ENCODE results near the gene VIPAS39.

- TF ChIP-seq, protein P1, sequence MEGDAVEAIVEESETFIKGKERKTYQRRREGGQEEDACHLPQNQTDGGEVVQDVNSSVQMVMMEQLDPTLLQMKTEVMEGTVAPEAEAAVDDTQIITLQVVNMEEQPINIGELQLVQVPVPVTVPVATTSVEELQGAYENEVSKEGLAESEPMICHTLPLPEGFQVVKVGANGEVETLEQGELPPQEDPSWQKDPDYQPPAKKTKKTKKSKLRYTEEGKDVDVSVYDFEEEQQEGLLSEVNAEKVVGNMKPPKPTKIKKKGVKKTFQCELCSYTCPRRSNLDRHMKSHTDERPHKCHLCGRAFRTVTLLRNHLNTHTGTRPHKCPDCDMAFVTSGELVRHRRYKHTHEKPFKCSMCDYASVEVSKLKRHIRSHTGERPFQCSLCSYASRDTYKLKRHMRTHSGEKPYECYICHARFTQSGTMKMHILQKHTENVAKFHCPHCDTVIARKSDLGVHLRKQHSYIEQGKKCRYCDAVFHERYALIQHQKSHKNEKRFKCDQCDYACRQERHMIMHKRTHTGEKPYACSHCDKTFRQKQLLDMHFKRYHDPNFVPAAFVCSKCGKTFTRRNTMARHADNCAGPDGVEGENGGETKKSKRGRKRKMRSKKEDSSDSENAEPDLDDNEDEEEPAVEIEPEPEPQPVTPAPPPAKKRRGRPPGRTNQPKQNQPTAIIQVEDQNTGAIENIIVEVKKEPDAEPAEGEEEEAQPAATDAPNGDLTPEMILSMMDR (IDR thresholded peaks at IDR 0.05), result no peak
- no peak for TF ChIP-seq EZH2 (IDR thresholded peaks at IDR 0.05)
Observed at GRCh38 chr14:77400216-77400615, 57.2 kb downstream of the VIPAS39 start.

Data from neural progenitor cell (in vitro differentiated cells).